PFSK-1 (cell line): Measurements from ENCODE around the gene BCO1.

ENCODE experiments used
- POLR2AphosphoS5 ChIP-seq: IDR thresholded peaks from 2 replicates; pipeline ENCODE4 v1.6.1; 2012; ENCODE audit warnings: low read depth, mild to moderate bottlenecking, control low read depth, low read length, moderate library complexity
- TAF1 ChIP-seq: IDR thresholded peaks from 2 replicates; pipeline ENCODE4 v1.6.1; 2012; ENCODE audit warnings: low read length, control low read depth, borderline replicate concordance; ENCODE audit not compliant: insufficient read depth
- TF ChIP-seq, protein P1 (sequence below), 2 experiments: IDR thresholded peaks; 2 replicates each; pipeline versions ENCODE4 v1.6.1 to v1.8.0; 2011 to 2012; ENCODE audit warnings: low read depth in 2 of 2, low read length in 2 of 2, control low read depth in 1 of 2, inconsistent platforms in 1 of 2, mild to moderate bottlenecking in 1 of 2, moderate library complexity in 1 of 2; ENCODE audit not compliant: insufficient read depth in 1 of 2

DNA sequence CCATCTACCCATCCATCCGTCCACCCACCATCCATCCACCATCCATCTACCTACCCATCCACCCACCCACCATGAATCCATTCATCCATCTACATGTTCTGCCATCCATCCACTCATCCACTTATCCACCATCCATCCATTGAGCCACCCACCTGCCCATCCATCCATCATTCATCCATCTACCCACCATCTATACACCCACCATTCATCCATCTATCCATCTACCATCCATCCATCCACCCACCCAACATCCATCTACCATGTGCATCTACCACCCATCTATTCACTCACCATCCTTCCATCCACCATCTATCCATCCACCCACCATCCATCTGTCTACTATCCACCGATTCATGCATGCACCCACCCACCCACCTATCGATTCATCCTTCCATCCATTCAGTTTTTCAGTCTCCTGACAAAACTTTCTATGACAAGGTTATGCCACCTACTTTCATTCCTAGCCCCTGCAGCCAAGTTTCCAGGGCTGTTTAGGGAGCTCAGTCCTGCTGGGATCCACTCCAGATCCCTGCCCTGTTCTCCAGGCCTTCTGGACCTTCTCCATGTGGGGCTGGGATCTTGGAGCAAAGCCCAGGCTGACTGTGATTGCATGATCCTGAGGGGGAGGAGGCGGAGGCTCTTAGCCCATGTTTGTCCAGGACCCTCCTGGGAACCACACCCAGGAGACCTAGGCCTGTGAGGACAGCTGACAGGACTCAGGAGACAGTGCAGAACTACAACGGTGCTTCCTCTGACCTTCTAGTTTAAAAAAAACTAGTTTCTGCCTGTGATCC, 27.4 kb downstream of the BCO1 start:
- TF ChIP-seq POLR2AphosphoS5 (no peak), TAF1 (no peak)
- TF ChIP-seq, protein P1, sequence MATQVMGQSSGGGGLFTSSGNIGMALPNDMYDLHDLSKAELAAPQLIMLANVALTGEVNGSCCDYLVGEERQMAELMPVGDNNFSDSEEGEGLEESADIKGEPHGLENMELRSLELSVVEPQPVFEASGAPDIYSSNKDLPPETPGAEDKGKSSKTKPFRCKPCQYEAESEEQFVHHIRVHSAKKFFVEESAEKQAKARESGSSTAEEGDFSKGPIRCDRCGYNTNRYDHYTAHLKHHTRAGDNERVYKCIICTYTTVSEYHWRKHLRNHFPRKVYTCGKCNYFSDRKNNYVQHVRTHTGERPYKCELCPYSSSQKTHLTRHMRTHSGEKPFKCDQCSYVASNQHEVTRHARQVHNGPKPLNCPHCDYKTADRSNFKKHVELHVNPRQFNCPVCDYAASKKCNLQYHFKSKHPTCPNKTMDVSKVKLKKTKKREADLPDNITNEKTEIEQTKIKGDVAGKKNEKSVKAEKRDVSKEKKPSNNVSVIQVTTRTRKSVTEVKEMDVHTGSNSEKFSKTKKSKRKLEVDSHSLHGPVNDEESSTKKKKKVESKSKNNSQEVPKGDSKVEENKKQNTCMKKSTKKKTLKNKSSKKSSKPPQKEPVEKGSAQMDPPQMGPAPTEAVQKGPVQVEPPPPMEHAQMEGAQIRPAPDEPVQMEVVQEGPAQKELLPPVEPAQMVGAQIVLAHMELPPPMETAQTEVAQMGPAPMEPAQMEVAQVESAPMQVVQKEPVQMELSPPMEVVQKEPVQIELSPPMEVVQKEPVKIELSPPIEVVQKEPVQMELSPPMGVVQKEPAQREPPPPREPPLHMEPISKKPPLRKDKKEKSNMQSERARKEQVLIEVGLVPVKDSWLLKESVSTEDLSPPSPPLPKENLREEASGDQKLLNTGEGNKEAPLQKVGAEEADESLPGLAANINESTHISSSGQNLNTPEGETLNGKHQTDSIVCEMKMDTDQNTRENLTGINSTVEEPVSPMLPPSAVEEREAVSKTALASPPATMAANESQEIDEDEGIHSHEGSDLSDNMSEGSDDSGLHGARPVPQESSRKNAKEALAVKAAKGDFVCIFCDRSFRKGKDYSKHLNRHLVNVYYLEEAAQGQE (IDR thresholded peaks at IDR 0.05; ENCODE audit: insufficient read depth in 1 of 2, low read depth in 2 of 2, low read length in 2 of 2), result no peak
